Heart right ventricle (tissue), 16 donors: Measurements from ENCODE around the gene PIMREG. TPM values are rescaled to one million over a fixed set of nuclear protein-coding genes. Genes with fewer than 3 reads are reported as not detected.

Source experiments
- ATAC-seq, 8 donors: fragments of 200-7000 bp; cut with Tn5 transposase; one replicate each; pipeline ENCODE4 v1.9.1; 2020; ENCODE audit warnings: mild to moderate bottlenecking in 8 of 8, moderate library complexity in 8 of 8, moderate number of reproducible peaks in 1 of 8
- DNase-seq, 2 donors: peaks; one replicate each; pipeline ENCODE4 v3.0.0-alpha.2; 2020
- H3K27ac ChIP-seq, 10 donors: fragments of 200-600 bp; sonication (generic) in 2 of 10; one replicate each; pipeline versions ENCODE4 v1.5.0 to v1.8.0; 2020 to 2022; ENCODE audit warnings: mild to moderate bottlenecking in 3 of 10
- H3K27me3 ChIP-seq, 7 donors: fragments of 200-600 bp; one replicate each; pipeline ENCODE4 v1.8.0; 2021 to 2022; ENCODE audit warnings: mild to moderate bottlenecking in 2 of 7
- H3K36me3 ChIP-seq, 9 donors: fragments of 200-600 bp; sonication (generic) in 1 of 9; one replicate each; pipeline versions ENCODE4 v1.5.0 to v1.8.0; 2020 to 2022; ENCODE audit warnings: mild to moderate bottlenecking in 2 of 9
- H3K4me1 ChIP-seq, 9 donors: fragments of 200-600 bp; sonication (generic) in 1 of 9; one replicate each; pipeline versions ENCODE4 v1.5.0 to v1.8.0; 2020 to 2022; ENCODE audit warnings: mild to moderate bottlenecking in 4 of 9
- H3K4me3 ChIP-seq, 10 donors: fragments of 200-600 bp; sonication (generic) in 2 of 10; one replicate each; pipeline versions ENCODE4 v1.5.0 to v1.8.0; 2020 to 2022; ENCODE audit warnings: mild to moderate bottlenecking in 7 of 10, moderate library complexity in 2 of 10
- H3K9me3 ChIP-seq, 11 donors: fragments of 200-600 bp in 10 of 11; sonication (generic) in 2 of 11; one replicate each; pipeline versions ENCODE4 v1.5.0 to v1.8.0; 2013 to 2022; ENCODE audit warnings: mild to moderate bottlenecking in 2 of 11, control low read depth in 1 of 11, moderate library complexity in 1 of 11
- CTCF ChIP-seq, 9 donors: fragments of 200-600 bp; sonication (generic) in 2 of 9; IDR thresholded peaks; one replicate each; pipeline versions ENCODE4 v1.5.0 to v1.8.0; 2021 to 2022; ENCODE audit warnings: antibody characterized with exemption in 9 of 9, mild to moderate bottlenecking in 5 of 9, moderate library complexity in 1 of 9
- WGBS, 2 donors: extraction: QIAGEN DNeasy Blood & Tissue Kit; methylation state at CpG; one replicate each; pipeline ENCODE4 v1.1.7; 2013; ENCODE audit warnings: inconsistent platforms in 1 of 2; 5-methylcytosine and 5-hydroxymethylcytosine counted together
- intact Hi-C, 10 donors: fragments of 100-400 bp; cut with DNase I; formaldehyde crosslinking; loops; one replicate each; pipeline versions ENCODE4 v1.11.1 to v1.14.2; 2022
- polyA plus RNA-seq, 2 donors: library from polyadenylated mRNA; stranded (reverse); fragments of 200-250 nt; gene quantifications; one replicate each; pipeline ENCODE4 v1.2.3, GENCODE V29; 2013
- total RNA-seq, 10 donors: library from RNA; stranded (reverse); fragmentation: NEBNext Ultra II Directional in 3 of 10; extraction: Animal tissue kit (Norgen Biotek cat#: 25700) in 3 of 10; gene quantifications; one replicate each; pipeline versions ENCODE4 v1.2.1 to v1.2.4, GENCODE V29; 2021 to 2023
- donor health status: Arrhythmogenic right ventricular cardiomyopathy.
- donor health status: ischemic (EF 13 %, LVEDD 7.1; RV severe dilation, severe dysfunction).
- donor health status: healthy with polysubstance abuse.
- donor health status: DM: no; HTN: yes; CAD: no.
- donor health status: DM: no; HTN: no; CAD: no.
- donor health status: ischemic (EF 25% LVEDD 6.9; RV normal size, moderate dysfunction).
- donor health status: ischemic (EF 25% LVEDD 5.7; RV mildly dilated, moderate dysfunction).
- donor health status: healthy.
- donor health status: DM: yes; HTN: yes; CAD: no.
- donor health status: Ischemic cardiomyopathy.
- donor health status: ischemic (EF 35%, LVEDD 5.7; RV mildly dilated, moderate dysfunction).
- donor health status: nonischemic (EF 11% LVEDD 7.7; RV severe dilation, severe dysfunction).
- donor health status: DM: yes; HTN: yes; CAD: no.
- donor health status: PGD.
- donor health status: ischemic (EF 29% LVEDD 5.4; RV normal size, mild dysfunction).
- donor health status: nonischemic (EF 23%, LVEDD 6.1; RV moderate dilation, normal function).

The PIMREG gene
- total and polyA plus RNA-seq, 12 donors: 0.21 to 4.0 (median 0.54) TPM; not detected in 6

- intact Hi-C loops: loop anchor here in 1 of 10 donors (10.0 kb wide), 1 partner anchor 1186 kb away; no protein-coding TSS in a partner anchor
- Histone ChIP-seq H3K27ac (no peak overlapping the region), H3K27me3 (peaks cover 0 to 26% (median 0%) of the 10 kb centered on the region in 7 donors), H3K4me1 (peaks cover 0 to 10% (median 0%) of the 10 kb centered on the region in 9 donors), H3K9me3 (peaks cover 0 to 11% (median 0%) of the 10 kb centered on the region in 11 donors), H3K36me3 (no peaks in the 10 kb centered on the region), H3K4me3 (no peak overlapping the region)
- ATAC-seq (no peak), DNase-seq (no peak)
- TF ChIP-seq CTCF (IDR thresholded peaks at IDR 0.05): peak in 5 of 9 donors; percentile 8 to 17 (median 13)
These were observed 13.5 kb upstream of the PIMREG start for GRCh38 chr17:6430769-6431168.

DNA sequence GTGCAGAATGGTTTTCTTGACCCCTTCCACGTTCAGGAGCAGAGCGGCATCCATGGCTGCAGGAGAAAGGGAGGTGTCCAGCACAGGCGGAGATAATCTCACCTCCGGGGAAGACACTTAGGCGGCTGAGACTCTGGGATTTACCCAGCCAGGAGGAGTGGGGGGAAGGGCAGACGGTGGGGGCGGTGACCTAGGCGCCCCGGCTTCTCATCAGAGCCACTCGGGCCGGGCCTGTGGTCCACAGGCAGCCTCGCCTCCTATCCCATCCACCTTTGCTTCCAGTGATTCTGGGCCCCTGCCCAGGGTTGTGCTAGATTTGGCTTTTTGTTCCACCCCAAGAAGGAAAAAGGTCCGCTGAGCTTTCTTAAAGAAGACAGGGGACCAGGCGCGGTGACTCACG lies 9.2 kb upstream of the PIMREG start, which contains the start of gene AIPL1:
TSS of gene AIPL1 (minus strand) at position 71 of the 400 bp plus-strand sequence. CDS start at position 54, 17 bp downstream.
- no peak for TF ChIP-seq CTCF (IDR thresholded peaks at IDR 0.05)
- intact Hi-C loops: loop anchor here in 3 of 10 donors (5.0 to 10.0 kb wide), 2 partner anchors 848 to 1190 kb away; no protein-coding TSS in a partner anchor
- Histone ChIP-seq H3K4me1 (no peaks in the 10 kb centered on the region), H3K36me3 (no peaks in the 10 kb centered on the region), H3K27ac (no peak within 1 kb of the TSS), H3K9me3 (peaks cover 0 to 11% (median 0%) of the 10 kb centered on the region in 11 donors), H3K4me3 (no peak within 1 kb of the TSS), H3K27me3 (peaks cover 0 to 55% (median 34%) of the 10 kb centered on the region in 7 donors)
- 65 to 71% methylated on average over 16 of the region's 16 CpGs for WGBS, 2 donors
- DNase-seq (no peak), ATAC-seq (no peak)

DNA sequence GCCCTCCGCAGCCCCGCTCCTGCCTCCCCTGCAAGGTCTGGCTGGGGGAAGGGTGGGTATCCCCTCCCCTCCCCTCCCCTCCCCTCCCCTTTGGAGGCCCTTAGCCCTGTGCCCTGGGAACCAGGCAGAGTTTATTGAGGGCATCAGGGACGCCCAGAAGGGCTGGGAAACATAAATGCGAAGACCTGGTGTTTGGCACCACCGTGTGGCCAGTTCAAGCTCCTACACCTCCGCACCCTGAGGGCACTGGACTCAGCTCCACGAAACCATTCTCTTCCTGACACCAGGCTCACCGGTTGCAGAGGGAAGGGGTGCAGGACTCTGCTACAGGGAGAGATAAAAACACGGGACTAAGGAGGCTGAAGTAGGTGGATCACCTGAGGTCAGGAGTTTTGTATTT lies 8.3 kb upstream of the PIMREG start:
- H3K9me3 ChIP-seq: peaks cover 0 to 6% (median 0%) of the 10 kb centered on the region in 11 donors
- DNase-seq: peak; percentile 37 to 41

DNA sequence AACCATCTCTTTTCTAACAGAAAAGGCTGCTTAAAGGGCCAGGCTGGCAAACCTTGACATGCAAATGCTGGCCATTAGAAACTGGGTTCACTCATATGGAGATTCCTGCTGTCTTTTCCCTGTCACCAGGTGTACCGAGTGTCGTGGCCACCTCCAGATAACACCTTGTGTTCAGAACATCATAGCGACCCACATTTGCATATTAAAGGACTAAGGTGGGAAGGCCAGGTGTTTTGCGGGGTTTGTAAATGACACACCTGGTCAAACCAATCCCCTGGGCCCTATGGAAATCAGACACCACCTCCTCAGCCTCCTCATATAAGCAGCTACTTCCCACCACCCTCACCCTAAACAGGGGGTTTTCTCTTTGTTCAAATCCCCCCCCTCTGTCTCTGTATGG lies 6.8 kb upstream of the PIMREG start:
- no peak overlapping the region for H3K4me3 ChIP-seq
- DNase-seq: no peak
- 19 to 23% methylated on average over 4 of the region's 4 CpGs for WGBS, 2 donors
- no peaks in the 10 kb centered on the region for H3K4me1 ChIP-seq
- H3K27me3 ChIP-seq: peaks cover 0 to 60% (median 41%) of the 10 kb centered on the region in 7 donors
- TF ChIP-seq CTCF (IDR thresholded peaks at IDR 0.05): no peak
- no peak for ATAC-seq
- no peak overlapping the region for H3K27ac ChIP-seq
- no peaks in the 10 kb centered on the region for H3K36me3 ChIP-seq
- no peaks in the 10 kb centered on the region for H3K9me3 ChIP-seq
- intact Hi-C loops: loop anchor here in 3 of 10 donors (5.0 to 10.0 kb wide), 2 partner anchors 850 to 1193 kb away; no protein-coding TSS in a partner anchor

More for the DNA sequence above, 8.3 kb upstream of the PIMREG start:
- peak; percentile 58 to 84 (median 79) for TF ChIP-seq CTCF (IDR thresholded peaks at IDR 0.05)
- 15 to 21% methylated on average over 9 of the region's 9 CpGs for WGBS, 2 donors
- intact Hi-C loops: loop anchor here in 3 of 10 donors (5.0 to 10.0 kb wide), 2 partner anchors 849 to 1191 kb away; no protein-coding TSS in a partner anchor
- no peak overlapping the region for H3K27ac ChIP-seq
- peaks cover 0 to 59% (median 38%) of the 10 kb centered on the region in 7 donors for H3K27me3 ChIP-seq
- H3K36me3 ChIP-seq: no peaks in the 10 kb centered on the region
- no peaks in the 10 kb centered on the region for H3K4me1 ChIP-seq
- no peak overlapping the region for H3K4me3 ChIP-seq
- peak; percentile 73 to 92 (median 90) for ATAC-seq
